Panc1 (cell line): ENCODE data around the gene LRBA.

Experiments used
- CTCF ChIP-seq: fragments of 450-650 bp; IDR thresholded peaks from 2 replicates; pipeline ENCODE4 v1.5.1; 2017; ENCODE audit warnings: mild to moderate bottlenecking
- POLR2AphosphoS5 ChIP-seq: IDR thresholded peaks from 2 replicates; pipeline ENCODE4 v1.6.1; 2012; ENCODE audit warnings: mild to moderate bottlenecking, low read depth, low read length, moderate library complexity
- SIN3A ChIP-seq: IDR thresholded peaks from 2 replicates; pipeline ENCODE4 v1.6.1; 2012; ENCODE audit warnings: low read depth, mild to moderate bottlenecking, low read length, moderate library complexity, borderline replicate concordance; ENCODE audit not compliant: insufficient read depth

DNA sequence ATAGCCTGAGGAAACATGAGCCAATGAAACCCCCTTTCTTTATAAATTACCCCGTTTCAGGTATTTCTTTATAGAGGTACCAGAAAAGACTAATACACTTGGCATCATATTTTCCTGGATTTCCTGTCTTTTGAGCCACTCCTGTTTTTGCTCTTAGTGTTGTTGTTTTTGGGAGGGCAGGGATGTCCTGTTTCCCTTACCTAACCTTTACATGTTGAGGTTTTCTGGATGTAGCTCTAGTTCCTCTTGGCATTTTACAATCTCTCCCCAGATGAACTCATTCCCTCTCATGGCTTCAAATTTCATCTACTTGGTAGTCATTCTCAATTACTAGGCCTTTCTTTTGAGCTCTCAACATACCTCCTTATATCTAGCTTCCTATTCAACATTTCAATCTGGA lies 537.2 kb downstream of the LRBA start:
- no peak for TF ChIP-seq CTCF
- TF ChIP-seq POLR2AphosphoS5, result no peak
- no peak for TF ChIP-seq SIN3A
